SK-N-SH (cell line): ENCODE measurements around the gene NCAM1. TPM values are rescaled to one million over a fixed set of nuclear protein-coding genes. Genes with fewer than 3 reads are reported as not detected.

Experiments used
- CTCF ChIA-PET: fragments of 300-600, 350-600 bp; formaldehyde crosslinking; extraction: SDS; loops from one replicate; lab custom pipeline; 2021; lab: Yijun Ruan, JAX
- POLR2A ChIA-PET: fragments of 350-600 bp; sonication (Branson Sonifier 250); formaldehyde crosslinking; extraction: SDS; loops from one replicate; lab custom pipeline; 2020; ENCODE audit warnings: antibody characterized with exemption, inconsistent platforms; lab: Yijun Ruan, JAX
- DNase-seq: peaks from one replicate; pipeline ENCODE4 v3.0.0; 2012
- H2AFZ ChIP-seq: fragments of 200-600 bp; sonication (generic); 2 replicates; pipeline ENCODE4 v1.8.1; 2016; ENCODE audit warnings: antibody characterized with exemption, mild to moderate bottlenecking, low read depth
- H3F3A ChIP-seq: fragments of 200-600 bp; sonication (generic); replicated peaks from 2 replicates; pipeline ENCODE3; 2016; ENCODE audit warnings: antibody characterized with exemption, mild to moderate bottlenecking; ENCODE audit not compliant: insufficient read depth
- H3K27ac ChIP-seq, 2 experiments: fragments of 200-500 bp in 1 of 2; fragments of 200-600 bp in 1 of 2; sonication (Bioruptor generic) in 1 of 2; sonication (generic), shearing (Covaris generic) in 1 of 2; 2 replicates each; pipeline versions ENCODE4 v1.5.1 to v1.6.1; 2014 to 2016; ENCODE audit warnings: low read depth in 2 of 2, inconsistent platforms in 1 of 2, low read length in 1 of 2, mild to moderate bottlenecking in 1 of 2, mixed read lengths in 1 of 2
- H3K27me3 ChIP-seq: fragments of 200-600 bp; sonication (generic), shearing (Covaris generic); 2 replicates; pipeline ENCODE4 v1.6.1; 2016; ENCODE audit warnings: mixed run types; ENCODE audit not compliant: insufficient read depth
- H3K36me3 ChIP-seq, 2 experiments: fragments of 200-500 bp in 1 of 2; fragments of 200-600 bp in 1 of 2; sonication (Bioruptor generic) in 1 of 2; sonication (generic) in 1 of 2; replicated peaks in 1 of 2; 2 replicates each; pipeline versions ENCODE3 to v1.5.1; 2014 to 2016; ENCODE audit warnings: low read length in 1 of 2, mild to moderate bottlenecking in 1 of 2; ENCODE audit not compliant: insufficient read depth in 2 of 2, control insufficient read depth in 1 of 2
- H3K4me1 ChIP-seq, 2 experiments: fragments of 200-500 bp in 1 of 2; fragments of 200-600 bp in 1 of 2; sonication (Bioruptor generic) in 1 of 2; sonication (generic), shearing (Covaris generic) in 1 of 2; 2 replicates each; pipeline versions ENCODE4 v1.5.1 to v1.6.1; 2014 to 2016; ENCODE audit warnings: low read depth in 1 of 2, low read length in 1 of 2, mixed run types in 1 of 2; ENCODE audit not compliant: insufficient read depth in 2 of 2, control insufficient read depth in 1 of 2
- H3K4me2 ChIP-seq: fragments of 200-600 bp; sonication (generic), shearing (Covaris generic); 2 replicates; pipeline ENCODE4 v1.6.1; 2017; ENCODE audit warnings: mixed run types
- H3K4me3 ChIP-seq, 2 experiments: fragments of 200-500 bp in 1 of 2; fragments of 200-600 bp in 1 of 2; sonication (Bioruptor generic) in 1 of 2; sonication (generic), shearing (Covaris generic) in 1 of 2; 2 replicates each; pipeline versions ENCODE4 v1.5.1 to v1.8.1; 2014 to 2016; ENCODE audit warnings: low read depth in 2 of 2, inconsistent platforms in 1 of 2, low read length in 1 of 2, mild to moderate bottlenecking in 1 of 2, mixed read lengths in 1 of 2, moderate library complexity in 1 of 2
- H3K79me2 ChIP-seq: fragments of 200-600 bp; sonication (generic); 2 replicates; pipeline ENCODE4 v1.8.1; 2017; ENCODE audit warnings: mild to moderate bottlenecking; ENCODE audit not compliant: insufficient read depth
- H3K9ac ChIP-seq: fragments of 200-600 bp; sonication (generic); 2 replicates; pipeline ENCODE4 v1.6.1; 2017; ENCODE audit warnings: mixed run types
- H3K9me2 ChIP-seq: fragments of 200-600 bp; sonication (generic); 2 replicates; pipeline ENCODE4 v1.6.1; 2017; ENCODE audit warnings: mixed run types
- H3K9me3 ChIP-seq: fragments of 200-600 bp; sonication (generic); 2 replicates; pipeline ENCODE4 v1.6.1; 2017; ENCODE audit warnings: mixed run types, mild to moderate bottlenecking, moderate library complexity
- H4K20me1 ChIP-seq: fragments of 200-600 bp; sonication (generic); 2 replicates; pipeline ENCODE4 v1.6.1; 2017; ENCODE audit warnings: mild to moderate bottlenecking, mixed run types; ENCODE audit not compliant: insufficient read depth
- CHD2 ChIP-seq: fragments of 150-350 bp; IDR thresholded peaks from 2 replicates; pipeline ENCODE4 v1.6.1; 2018; ENCODE audit warnings: low read length; ENCODE audit not compliant: partially characterized antibody
- ELF1 ChIP-seq: IDR thresholded peaks from 2 replicates; pipeline ENCODE4 v1.4.0; 2012
- FOSL2 ChIP-seq: IDR thresholded peaks from 2 replicates; pipeline ENCODE4 v1.4.0; 2012; ENCODE audit warnings: low read depth, mild to moderate bottlenecking, moderate library complexity, borderline replicate concordance
- FOXM1 ChIP-seq: IDR thresholded peaks from 2 replicates; pipeline ENCODE4 v1.4.0; 2012; ENCODE audit warnings: low read depth, mild to moderate bottlenecking
- GATA2 ChIP-seq: sonication (generic); formaldehyde crosslinking; IDR thresholded peaks from 2 replicates; pipeline ENCODE4 v1.5.0; 2020; ENCODE audit warnings: mild to moderate bottlenecking, missing genetic modification reagents
- JUND ChIP-seq: IDR thresholded peaks from 2 replicates; pipeline ENCODE4 v1.4.0; 2012
- MXI1 ChIP-seq: IDR thresholded peaks from 2 replicates; pipeline ENCODE4 v1.6.1; 2012; ENCODE audit warnings: mild to moderate bottlenecking, low read depth, low read length, improper control_type of control experiment
- NFIC ChIP-seq: IDR thresholded peaks from 2 replicates; pipeline ENCODE4 v1.4.0; 2012; ENCODE audit warnings: borderline replicate concordance
- RAD21 ChIP-seq: IDR thresholded peaks from 2 replicates; pipeline ENCODE4 v1.6.1; 2012; ENCODE audit warnings: mild to moderate bottlenecking, low read length
- RCOR1 ChIP-seq: fragments of 150-350 bp; IDR thresholded peaks from 2 replicates; pipeline ENCODE4 v1.6.1; 2017; ENCODE audit warnings: antibody characterized with exemption, low read length
- RFX5 ChIP-seq: IDR thresholded peaks from 2 replicates; pipeline ENCODE4 v1.6.1; 2012; ENCODE audit warnings: mild to moderate bottlenecking, improper control_type of control experiment, low read length
- RXRA ChIP-seq: IDR thresholded peaks from 2 replicates; pipeline ENCODE4 v1.4.0; 2012; ENCODE audit warnings: low read depth, mild to moderate bottlenecking, borderline replicate concordance
- SIN3A ChIP-seq: IDR thresholded peaks from 2 replicates; pipeline ENCODE4 v1.6.1; 2012; ENCODE audit warnings: low read depth, mild to moderate bottlenecking, low read length, moderate library complexity, borderline replicate concordance
- SMC3 ChIP-seq: IDR thresholded peaks from 2 replicates; pipeline ENCODE4 v1.6.1; 2012; ENCODE audit warnings: low read depth, low read length, improper control_type of control experiment
- TAF1 ChIP-seq: IDR thresholded peaks from 2 replicates; pipeline ENCODE4 v1.6.1; 2012; ENCODE audit warnings: low read depth, mild to moderate bottlenecking, low read length, moderate library complexity, borderline replicate concordance
- TEAD4 ChIP-seq: IDR thresholded peaks from 2 replicates; pipeline ENCODE4 v1.4.0; 2012; ENCODE audit warnings: mild to moderate bottlenecking, borderline replicate concordance; ENCODE audit not compliant: insufficient read depth
- YY1 ChIP-seq: IDR thresholded peaks from 2 replicates; pipeline ENCODE4 v1.4.0; 2012; ENCODE audit warnings: low read depth, mild to moderate bottlenecking
- WGBS: methylation state at CpG from one replicate; pipeline ENCODE4 v1.1.6; 2017; ENCODE audit warnings: low lambda C conversion rate; 5-methylcytosine and 5-hydroxymethylcytosine counted together
- polyA plus RNA-seq, 3 experiments: library from polyadenylated mRNA; depleted of rRNA; stranded (reverse); fragments of >200 nt; gene quantifications; 2 replicates each; pipeline ENCODE4 v1.2.3, GENCODE V29; 2012
- TF ChIP-seq, protein P1 (sequence below): fragments of 200-600 bp; sonication (generic); IDR thresholded peaks from 2 replicates; pipeline ENCODE4 v1.6.1; 2017; ENCODE audit warnings: antibody characterized with exemption, mild to moderate bottlenecking, moderate library complexity
- TF ChIP-seq, protein P2 (sequence below): fragments of 150-350 bp; IDR thresholded peaks from 2 replicates; pipeline ENCODE4 v1.6.1; 2017; ENCODE audit warnings: antibody characterized with exemption, low read length, low read depth, borderline replicate concordance
- TF ChIP-seq, protein P3 (sequence below): IDR thresholded peaks from 2 replicates; pipeline ENCODE4; 2012
- TF ChIP-seq, protein P4 (sequence below): IDR thresholded peaks from 2 replicates; pipeline ENCODE4 v1.6.1; 2012; ENCODE audit warnings: mild to moderate bottlenecking, low read depth, low read length, moderate library complexity

NCAM1 gene
- polyA plus RNA-seq, 1 of the 3 experiments (the other 2 are of a cell fraction) = 19.4 TPM

DNA sequence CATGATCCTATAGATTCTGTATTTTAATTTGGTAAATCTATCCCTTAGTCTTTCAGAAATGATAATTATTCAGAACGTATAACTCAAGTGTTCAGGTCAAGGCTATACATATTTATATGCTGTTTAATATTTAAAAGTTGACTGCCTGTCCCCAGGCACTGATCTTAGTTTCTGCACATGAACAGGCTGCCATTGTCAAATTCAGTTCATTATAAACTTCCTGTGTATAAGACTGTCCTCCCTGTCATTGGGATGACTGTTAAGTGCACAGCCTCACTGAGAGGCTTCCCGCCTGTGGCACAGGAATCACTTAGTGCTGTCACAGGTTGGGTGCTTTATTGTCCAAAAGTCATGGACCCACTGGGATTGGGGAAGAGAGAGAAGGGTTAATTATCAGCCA, 261.0 kb downstream of the NCAM1 start:
- 79% methylated on average over 2 of the region's 2 CpGs for WGBS
- no peaks in the 10 kb centered on the region for H3K9me2 ChIP-seq

DNA sequence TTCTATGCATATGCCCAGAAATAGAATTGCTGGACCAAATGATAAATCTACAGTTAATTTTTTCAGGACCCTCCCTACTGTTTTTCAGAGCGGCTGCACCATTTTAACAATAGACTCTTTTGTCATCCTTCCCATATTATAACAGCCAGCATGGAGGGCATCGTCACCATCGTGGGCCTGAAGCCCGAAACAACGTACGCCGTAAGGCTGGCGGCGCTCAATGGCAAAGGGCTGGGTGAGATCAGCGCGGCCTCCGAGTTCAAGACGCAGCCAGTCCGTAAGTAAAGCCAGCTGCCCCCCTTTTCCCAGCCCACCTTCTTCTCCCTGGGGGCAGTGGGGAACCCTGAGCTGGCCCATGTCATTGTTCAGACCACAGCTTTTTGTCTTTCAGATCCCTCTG, 273.7 kb downstream of the NCAM1 start:
- H3K9me2 ChIP-seq = no peaks in the 10 kb centered on the region
- DNase-seq = no peak
- POLR2A ChIA-PET = no interaction called here
- TF ChIP-seq FOSL2 (no peak), MXI1 (no peak), SIN3A (no peak), RCOR1 (no peak), CHD2 (no peak), SMC3 (no peak), YY1 (no peak), RXRA (no peak)
- TF ChIP-seq, protein P1, sequence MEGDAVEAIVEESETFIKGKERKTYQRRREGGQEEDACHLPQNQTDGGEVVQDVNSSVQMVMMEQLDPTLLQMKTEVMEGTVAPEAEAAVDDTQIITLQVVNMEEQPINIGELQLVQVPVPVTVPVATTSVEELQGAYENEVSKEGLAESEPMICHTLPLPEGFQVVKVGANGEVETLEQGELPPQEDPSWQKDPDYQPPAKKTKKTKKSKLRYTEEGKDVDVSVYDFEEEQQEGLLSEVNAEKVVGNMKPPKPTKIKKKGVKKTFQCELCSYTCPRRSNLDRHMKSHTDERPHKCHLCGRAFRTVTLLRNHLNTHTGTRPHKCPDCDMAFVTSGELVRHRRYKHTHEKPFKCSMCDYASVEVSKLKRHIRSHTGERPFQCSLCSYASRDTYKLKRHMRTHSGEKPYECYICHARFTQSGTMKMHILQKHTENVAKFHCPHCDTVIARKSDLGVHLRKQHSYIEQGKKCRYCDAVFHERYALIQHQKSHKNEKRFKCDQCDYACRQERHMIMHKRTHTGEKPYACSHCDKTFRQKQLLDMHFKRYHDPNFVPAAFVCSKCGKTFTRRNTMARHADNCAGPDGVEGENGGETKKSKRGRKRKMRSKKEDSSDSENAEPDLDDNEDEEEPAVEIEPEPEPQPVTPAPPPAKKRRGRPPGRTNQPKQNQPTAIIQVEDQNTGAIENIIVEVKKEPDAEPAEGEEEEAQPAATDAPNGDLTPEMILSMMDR = no peak
- TF ChIP-seq, protein P2, sequence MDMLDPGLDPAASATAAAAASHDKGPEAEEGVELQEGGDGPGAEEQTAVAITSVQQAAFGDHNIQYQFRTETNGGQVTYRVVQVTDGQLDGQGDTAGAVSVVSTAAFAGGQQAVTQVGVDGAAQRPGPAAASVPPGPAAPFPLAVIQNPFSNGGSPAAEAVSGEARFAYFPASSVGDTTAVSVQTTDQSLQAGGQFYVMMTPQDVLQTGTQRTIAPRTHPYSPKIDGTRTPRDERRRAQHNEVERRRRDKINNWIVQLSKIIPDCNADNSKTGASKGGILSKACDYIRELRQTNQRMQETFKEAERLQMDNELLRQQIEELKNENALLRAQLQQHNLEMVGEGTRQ = no peak

More for the DNA sequence above, 261.0 kb downstream of the NCAM1 start:
- no peak overlapping the region for H3K27ac ChIP-seq
- peaks cover 0 to 14% of the 10 kb centered on the region in 2 experiments for H3K36me3 ChIP-seq
- no peak overlapping the region for H3K4me3 ChIP-seq
- no peaks in the 10 kb centered on the region for H4K20me1 ChIP-seq
- no peaks in the 10 kb centered on the region for H3K79me2 ChIP-seq
- H3K4me2 ChIP-seq = no peak overlapping the region
- DNase-seq = no peak
- H3K9ac ChIP-seq = no peak overlapping the region
- ChIA-PET POLR2A (no interaction called here), CTCF (interaction anchor here (1.1 kb wide), 2 partner anchors 13 to 68 kb away, joined by 3 read pairs; no protein-coding TSS in a partner anchor)
- no peaks in the 10 kb centered on the region for H3F3A ChIP-seq
- TF ChIP-seq MXI1 (no peak), RAD21 (no peak), NFIC (no peak), FOSL2 (no peak), JUND (no peak), RXRA (no peak), ELF1 (no peak), RFX5 (no peak), SIN3A (no peak), GATA2 (no peak), FOXM1 (no peak), TAF1 (no peak), TEAD4 (no peak), CHD2 (no peak)
- TF ChIP-seq, protein P3, sequence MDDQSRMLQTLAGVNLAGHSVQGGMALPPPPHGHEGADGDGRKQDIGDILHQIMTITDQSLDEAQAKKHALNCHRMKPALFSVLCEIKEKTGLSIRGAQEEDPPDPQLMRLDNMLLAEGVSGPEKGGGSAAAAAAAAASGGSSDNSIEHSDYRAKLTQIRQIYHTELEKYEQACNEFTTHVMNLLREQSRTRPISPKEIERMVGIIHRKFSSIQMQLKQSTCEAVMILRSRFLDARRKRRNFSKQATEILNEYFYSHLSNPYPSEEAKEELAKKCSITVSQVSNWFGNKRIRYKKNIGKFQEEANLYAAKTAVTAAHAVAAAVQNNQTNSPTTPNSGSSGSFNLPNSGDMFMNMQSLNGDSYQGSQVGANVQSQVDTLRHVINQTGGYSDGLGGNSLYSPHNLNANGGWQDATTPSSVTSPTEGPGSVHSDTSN = no peak
- TF ChIP-seq, protein P4, sequence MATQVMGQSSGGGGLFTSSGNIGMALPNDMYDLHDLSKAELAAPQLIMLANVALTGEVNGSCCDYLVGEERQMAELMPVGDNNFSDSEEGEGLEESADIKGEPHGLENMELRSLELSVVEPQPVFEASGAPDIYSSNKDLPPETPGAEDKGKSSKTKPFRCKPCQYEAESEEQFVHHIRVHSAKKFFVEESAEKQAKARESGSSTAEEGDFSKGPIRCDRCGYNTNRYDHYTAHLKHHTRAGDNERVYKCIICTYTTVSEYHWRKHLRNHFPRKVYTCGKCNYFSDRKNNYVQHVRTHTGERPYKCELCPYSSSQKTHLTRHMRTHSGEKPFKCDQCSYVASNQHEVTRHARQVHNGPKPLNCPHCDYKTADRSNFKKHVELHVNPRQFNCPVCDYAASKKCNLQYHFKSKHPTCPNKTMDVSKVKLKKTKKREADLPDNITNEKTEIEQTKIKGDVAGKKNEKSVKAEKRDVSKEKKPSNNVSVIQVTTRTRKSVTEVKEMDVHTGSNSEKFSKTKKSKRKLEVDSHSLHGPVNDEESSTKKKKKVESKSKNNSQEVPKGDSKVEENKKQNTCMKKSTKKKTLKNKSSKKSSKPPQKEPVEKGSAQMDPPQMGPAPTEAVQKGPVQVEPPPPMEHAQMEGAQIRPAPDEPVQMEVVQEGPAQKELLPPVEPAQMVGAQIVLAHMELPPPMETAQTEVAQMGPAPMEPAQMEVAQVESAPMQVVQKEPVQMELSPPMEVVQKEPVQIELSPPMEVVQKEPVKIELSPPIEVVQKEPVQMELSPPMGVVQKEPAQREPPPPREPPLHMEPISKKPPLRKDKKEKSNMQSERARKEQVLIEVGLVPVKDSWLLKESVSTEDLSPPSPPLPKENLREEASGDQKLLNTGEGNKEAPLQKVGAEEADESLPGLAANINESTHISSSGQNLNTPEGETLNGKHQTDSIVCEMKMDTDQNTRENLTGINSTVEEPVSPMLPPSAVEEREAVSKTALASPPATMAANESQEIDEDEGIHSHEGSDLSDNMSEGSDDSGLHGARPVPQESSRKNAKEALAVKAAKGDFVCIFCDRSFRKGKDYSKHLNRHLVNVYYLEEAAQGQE = no peak
- no peaks in the 10 kb centered on the region; a peak in 1 of 4 replicates for H3K4me1 ChIP-seq
- no peaks in the 10 kb centered on the region for H3K27me3 ChIP-seq
- H2AFZ ChIP-seq = no peak overlapping the region
- H3K9me3 ChIP-seq = no peaks in the 10 kb centered on the region

More for the DNA sequence above, 273.7 kb downstream of the NCAM1 start:
- Histone ChIP-seq H2AFZ (no peak overlapping the region), H4K20me1 (no peaks in the 10 kb centered on the region), H3K4me2 (no peak overlapping the region), H3K79me2 (no peaks in the 10 kb centered on the region), H3K36me3 (peaks cover 0 to 20% of the 10 kb centered on the region in 2 experiments), H3K9me3 (no peaks in the 10 kb centered on the region), H3F3A (no peaks in the 10 kb centered on the region), H3K4me3 (no peak overlapping the region), H3K9ac (no peak overlapping the region), H3K27me3 (no peaks in the 10 kb centered on the region), H3K27ac (no peak overlapping the region), H3K4me1 (no peaks in the 10 kb centered on the region)
- CTCF ChIA-PET = no interaction called here
- WGBS = 94% methylated on average over 14 of the region's 14 CpGs
